HEK293 (cell line): Measurements from ENCODE around the gene GGPS1.

Experiments
- CTCF ChIP-seq: fragments of 450-650 bp; formaldehyde crosslinking; IDR thresholded peaks from 2 replicates; pipeline ENCODE4 v1.5.1; 2016; ENCODE audit warnings: missing biosample characterization, missing genetic modification characterization
- SP2 ChIP-seq: fragments of 450-650 bp; formaldehyde crosslinking; IDR thresholded peaks from 2 replicates; pipeline ENCODE4 v1.5.1; 2016; ENCODE audit warnings: missing biosample characterization, missing genetic modification characterization
- YY1 ChIP-seq: fragments of 450-650 bp; formaldehyde crosslinking; IDR thresholded peaks from 2 replicates; pipeline ENCODE4 v1.5.1; 2018; ENCODE audit warnings: missing biosample characterization, missing genetic modification characterization
- ZBTB17 ChIP-seq: fragments of 450-650 bp; formaldehyde crosslinking; IDR thresholded peaks from 2 replicates; pipeline ENCODE4 v1.5.1; 2016; ENCODE audit warnings: missing biosample characterization, missing genetic modification characterization
- ZNF221 ChIP-seq: fragments of 450-650 bp; formaldehyde crosslinking; IDR thresholded peaks from 2 replicates; pipeline ENCODE4 v1.5.1; 2017; ENCODE audit warnings: missing biosample characterization, missing genetic modification characterization, borderline replicate concordance
- ZNF23 ChIP-seq: fragments of 450-650 bp; formaldehyde crosslinking; IDR thresholded peaks from 2 replicates; pipeline ENCODE4 v1.5.1; 2016; ENCODE audit warnings: missing biosample characterization, missing genetic modification characterization, borderline replicate concordance
- ZNF510 ChIP-seq: fragments of 450-650 bp; formaldehyde crosslinking; IDR thresholded peaks from 2 replicates; pipeline ENCODE4 v1.5.1; 2018; ENCODE audit warnings: mild to moderate bottlenecking, missing genetic modification characterization, missing biosample characterization; ENCODE audit not compliant: insufficient replicate concordance

GRCh38 chr1:235317168-235317567, 11.2 kb upstream of the GGPS1 start:
- TF ChIP-seq CTCF (tag by site-specific recombination) (no peak), YY1 (tag by site-specific recombination) (no peak), ZBTB17 (tag by site-specific recombination) (no peak), SP2 (tag by site-specific recombination) (no peak), ZNF510 (tag by site-specific recombination) (no peak), ZNF221 (no peak), ZNF23 (tag by site-specific recombination) (no peak)
